ENCODE results near the gene SGSM2.

GRCh38 chr17:2289878-2290478 is 47.3 kb upstream of the SGSM2 start:
- TF ChIP-seq, protein P1, sequence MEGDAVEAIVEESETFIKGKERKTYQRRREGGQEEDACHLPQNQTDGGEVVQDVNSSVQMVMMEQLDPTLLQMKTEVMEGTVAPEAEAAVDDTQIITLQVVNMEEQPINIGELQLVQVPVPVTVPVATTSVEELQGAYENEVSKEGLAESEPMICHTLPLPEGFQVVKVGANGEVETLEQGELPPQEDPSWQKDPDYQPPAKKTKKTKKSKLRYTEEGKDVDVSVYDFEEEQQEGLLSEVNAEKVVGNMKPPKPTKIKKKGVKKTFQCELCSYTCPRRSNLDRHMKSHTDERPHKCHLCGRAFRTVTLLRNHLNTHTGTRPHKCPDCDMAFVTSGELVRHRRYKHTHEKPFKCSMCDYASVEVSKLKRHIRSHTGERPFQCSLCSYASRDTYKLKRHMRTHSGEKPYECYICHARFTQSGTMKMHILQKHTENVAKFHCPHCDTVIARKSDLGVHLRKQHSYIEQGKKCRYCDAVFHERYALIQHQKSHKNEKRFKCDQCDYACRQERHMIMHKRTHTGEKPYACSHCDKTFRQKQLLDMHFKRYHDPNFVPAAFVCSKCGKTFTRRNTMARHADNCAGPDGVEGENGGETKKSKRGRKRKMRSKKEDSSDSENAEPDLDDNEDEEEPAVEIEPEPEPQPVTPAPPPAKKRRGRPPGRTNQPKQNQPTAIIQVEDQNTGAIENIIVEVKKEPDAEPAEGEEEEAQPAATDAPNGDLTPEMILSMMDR (optimal IDR thresholded peaks at IDR 0.05 in 1 of 3, IDR thresholded peaks at IDR 0.05 in 1 of 3, conservative IDR thresholded peaks at IDR 0.05 in 1 of 3; ENCODE audit: extremely low read depth in 1 of 3, insufficient read depth in 2 of 3, low read length in 3 of 3): no peak
- TF ChIP-seq EZH2 (IDR thresholded peaks at IDR 0.05; ENCODE audit: low read length): no peak

Measured in keratinocyte (primary cell).